GM19455 (cell line): ENCODE measurements around the gene AP2A2.
"Not testable (repeated sequence)": the region's sequence is repeated elsewhere in the genome, so short reads cannot be mapped to it uniquely, and the experiment has no call there.

ENCODE experiments used
- ATAC-seq: cut with Tn5 transposase; IDR thresholded peaks from one replicate; pipeline ENCODE4 v1.9.1; 2021; ENCODE audit not compliant: unreplicated experiment

AP2A2 gene

DNA sequence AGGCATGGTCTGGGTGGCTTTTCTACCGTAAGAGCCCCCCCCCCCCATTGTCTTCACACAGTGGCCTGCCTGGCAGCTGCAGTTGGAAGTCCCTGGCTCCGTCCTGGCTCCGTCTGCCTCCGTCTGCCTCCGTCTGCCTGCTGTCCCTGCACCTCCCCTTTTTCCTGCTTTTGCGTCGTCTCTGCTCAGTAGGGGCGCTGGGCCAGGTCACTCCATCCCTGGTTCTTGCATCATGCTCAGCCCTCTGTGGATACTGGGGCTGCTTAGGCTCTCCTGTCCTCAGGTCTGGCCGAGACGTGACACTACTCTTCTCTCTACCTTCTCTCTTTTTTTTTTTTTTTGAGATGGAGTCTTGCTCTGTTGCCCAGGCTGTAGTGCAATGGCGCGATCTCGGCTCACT, 27.8 kb downstream of the AP2A2 start:
- no peak for ATAC-seq

- ATAC-seq, result no peak
Observed at GRCh38 chr11:954392-955153, 28.9 kb downstream of the AP2A2 start.

GRCh38 chr11:955154-956063, 29.7 kb downstream of the AP2A2 start:
- ATAC-seq, result no peak

DNA sequence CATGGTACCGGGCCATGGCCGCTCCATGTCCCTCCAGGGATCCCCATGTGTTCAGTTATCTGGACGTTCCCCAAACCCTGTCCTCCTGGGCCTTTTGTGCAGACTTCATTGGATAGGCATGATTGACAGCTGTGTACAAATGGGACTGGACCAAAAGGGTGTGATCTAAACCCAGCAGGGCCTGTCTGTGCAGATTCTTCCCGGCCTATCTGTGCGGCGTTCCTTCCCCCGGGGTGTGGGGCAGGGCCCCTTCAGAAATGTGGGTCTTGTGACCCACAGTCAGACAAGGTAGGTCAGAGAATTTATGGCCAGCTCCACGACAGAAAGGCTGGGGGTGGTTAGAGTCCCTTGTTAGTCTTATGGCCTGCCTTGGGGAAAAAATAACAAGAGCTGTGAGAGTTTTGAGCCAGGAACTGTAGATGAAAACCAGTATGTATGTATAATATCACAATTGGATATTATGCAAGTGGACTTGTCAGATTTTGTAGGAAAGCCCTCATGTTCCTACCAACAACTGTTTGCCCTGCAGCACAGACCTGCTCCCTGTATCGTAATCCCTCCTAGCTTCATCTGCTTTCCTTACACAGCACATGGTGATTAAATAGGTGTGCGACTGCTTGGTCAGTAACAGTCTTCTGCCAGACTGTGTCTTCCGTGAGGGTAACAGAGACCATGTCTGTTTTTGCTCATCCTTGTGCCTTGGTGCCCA, 31.7 kb downstream of the AP2A2 start:
- ATAC-seq, result no peak

DNA sequence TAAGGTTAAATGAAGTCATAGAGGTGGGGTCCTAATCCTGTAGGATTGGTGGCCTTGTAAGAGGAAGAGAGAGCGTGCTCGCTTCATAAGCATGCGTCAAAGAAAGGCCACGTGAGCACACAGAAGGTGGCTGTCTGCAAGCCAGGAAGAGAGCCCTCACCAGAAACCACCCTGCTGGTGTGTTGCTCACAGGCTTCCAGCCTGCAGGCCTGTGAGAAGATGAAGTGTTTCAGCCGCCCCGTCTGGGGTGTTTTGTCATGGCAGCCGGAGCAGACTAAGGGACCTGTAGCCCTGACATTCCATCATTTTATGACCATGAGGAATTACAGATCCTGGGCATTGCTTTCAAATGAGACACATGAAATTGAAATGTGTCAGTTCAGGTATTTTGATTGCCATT, 32.4 kb downstream of the AP2A2 start:
- no peak for ATAC-seq

GRCh38 chr11:959027-959426, 33.4 kb downstream of the AP2A2 start:
- no peak for ATAC-seq

GRCh38 chr11:959608-960007, 33.9 kb downstream of the AP2A2 start:
- no peak for ATAC-seq

DNA sequence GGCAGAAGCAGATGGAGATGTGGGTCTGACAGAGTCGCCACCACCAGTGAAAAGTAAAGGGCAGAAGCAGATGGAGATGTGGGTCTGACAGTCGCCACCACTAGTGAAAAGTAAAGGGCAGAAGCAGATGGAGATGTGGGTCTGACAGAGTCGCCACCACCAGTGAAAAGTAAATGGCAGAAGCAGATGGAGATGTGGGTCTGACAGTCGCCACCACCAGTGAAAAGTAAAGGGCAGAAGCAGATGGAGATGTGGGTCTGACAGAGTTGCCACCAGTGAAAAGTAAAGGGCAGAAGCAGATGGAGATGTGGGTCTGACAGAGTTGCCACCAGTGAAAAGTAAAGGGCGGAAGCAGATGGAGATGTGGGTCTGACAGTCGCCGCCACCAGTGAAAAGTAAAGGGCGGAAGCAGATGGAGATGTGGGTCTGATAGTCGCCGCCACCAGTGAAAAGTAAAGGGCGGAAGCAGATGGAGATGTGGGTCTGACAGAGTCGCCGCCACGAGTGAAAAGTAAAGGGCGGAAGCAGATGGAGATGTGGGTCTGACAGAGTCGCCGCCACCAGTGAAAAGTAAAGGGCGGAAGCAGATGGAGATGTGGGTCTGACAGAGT, 35.7 kb downstream of the AP2A2 start:
- ATAC-seq, result not testable (repeated sequence)

DNA sequence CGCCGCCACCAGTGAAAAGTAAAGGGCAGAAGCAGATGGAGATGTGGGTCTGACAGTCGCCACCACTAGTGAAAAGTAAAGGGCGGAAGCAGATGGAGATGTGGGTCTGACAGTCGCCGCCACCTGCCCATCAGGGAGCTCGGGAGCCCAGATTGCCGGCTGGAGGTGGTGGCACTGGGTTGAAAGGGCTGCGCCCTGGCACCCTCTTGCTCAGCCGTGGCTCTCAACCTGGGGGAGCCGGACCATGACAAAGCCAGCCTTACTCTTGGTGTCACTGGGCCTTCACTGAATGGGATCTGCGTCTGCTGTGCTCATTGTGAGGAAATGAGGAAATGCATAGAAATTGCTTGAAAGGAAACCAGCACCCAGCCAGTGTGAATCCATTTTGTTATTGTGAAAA, 36.3 kb downstream of the AP2A2 start:
- no peak for ATAC-seq

GRCh38 chr11:962688-963087, 37.0 kb downstream of the AP2A2 start:
- no peak for ATAC-seq

- ATAC-seq, result no peak
Observed at GRCh38 chr11:963852-964251, 38.2 kb downstream of the AP2A2 start.

DNA sequence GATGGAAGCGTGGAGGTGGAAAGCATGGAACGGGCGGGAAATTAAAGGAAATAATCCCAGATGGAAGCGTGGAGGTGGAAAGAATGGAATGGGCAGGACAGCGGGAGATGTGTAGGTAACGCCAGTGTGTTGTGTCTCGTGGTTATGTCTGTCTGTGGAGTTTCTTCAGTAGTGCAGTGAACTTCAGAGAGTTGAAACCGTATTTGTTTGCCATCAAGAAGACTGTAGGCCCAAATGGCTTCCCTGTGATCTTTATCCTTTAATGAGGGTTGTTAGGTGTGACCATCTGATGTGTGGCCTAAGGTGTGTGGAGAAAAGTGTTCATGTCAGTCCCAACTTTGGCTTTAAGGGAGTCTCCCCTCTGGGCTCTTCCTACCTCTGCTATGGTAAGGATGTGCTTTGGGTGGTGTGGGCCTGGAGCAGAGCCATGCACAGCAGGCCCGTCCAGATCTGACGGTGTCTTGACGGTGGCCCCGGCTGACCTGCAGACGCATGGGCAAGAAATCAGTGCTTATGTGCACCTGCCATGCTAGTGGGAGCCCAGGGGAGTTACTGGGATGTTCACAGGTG, 39.6 kb downstream of the AP2A2 start:
- ATAC-seq, result no peak

DNA sequence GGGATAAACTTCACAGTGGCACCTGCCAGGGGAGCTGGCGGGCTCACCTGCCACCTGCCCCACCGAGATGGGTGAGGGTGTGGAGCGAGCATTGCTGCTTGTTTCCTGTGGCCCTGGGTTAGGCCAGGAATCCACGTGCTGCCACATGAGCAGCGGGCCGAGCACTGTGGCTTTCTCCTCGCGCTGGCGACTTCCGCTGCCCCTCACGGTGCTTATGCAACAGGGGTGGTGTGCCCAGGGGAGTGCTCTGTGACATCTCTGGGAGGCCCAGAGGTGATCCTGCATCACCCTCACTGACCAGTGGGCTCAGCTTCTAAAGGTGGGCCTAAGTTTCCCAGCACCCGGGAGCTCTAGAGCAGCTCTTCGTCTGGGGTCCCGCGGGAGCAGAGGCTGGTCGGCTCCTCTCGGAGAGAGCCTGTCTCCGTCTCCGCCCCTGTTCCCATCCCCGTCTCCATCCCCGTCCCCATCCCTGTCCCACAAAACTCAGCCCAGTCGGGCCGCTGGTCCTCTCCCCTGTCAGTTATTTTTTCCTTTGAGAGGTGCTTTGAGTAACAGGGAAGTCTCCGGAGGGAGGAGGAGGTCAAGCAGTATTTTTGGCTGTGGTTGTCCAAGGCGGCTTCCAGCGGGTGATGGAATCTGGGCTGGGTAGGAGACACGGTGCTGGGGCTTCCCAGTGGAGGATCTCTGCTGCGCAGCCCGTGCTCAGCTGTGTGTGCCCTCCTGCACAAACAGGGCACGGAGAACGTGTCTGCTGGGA, 42.5 kb downstream of the AP2A2 start:
- no peak for ATAC-seq

GRCh38 chr11:968822-969221, 43.2 kb downstream of the AP2A2 start:
- ATAC-seq, result no peak

- no peak for ATAC-seq
Observed at GRCh38 chr11:969651-970205, 44.1 kb downstream of the AP2A2 start.

DNA sequence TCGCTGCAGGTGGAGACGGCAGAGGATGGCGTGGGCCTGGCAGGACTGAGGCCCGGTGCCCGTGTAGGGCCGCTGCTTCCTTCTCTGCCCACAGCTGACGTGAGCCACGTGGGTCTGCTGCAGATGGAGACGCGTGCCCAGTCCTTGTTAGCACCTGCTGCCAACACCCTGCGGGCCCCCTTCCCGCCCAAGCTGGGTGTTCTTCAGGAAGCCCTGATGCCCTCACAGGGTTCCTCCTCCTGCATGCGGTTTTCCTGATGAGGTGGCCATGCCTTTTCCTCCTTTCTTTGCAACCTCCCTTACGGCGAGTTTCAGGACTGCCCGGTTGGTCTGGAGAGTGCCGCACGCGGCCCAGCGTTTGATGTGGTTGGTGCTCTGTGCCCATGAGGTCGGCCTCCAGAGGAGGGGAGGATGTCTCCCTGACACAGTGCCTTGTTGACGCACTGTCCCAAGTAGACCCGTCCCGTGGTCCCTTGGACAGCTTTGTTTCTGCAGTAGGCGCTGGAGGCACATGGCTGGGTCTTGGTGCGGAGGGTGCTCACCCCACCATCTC, 44.7 kb downstream of the AP2A2 start:
- no peak for ATAC-seq

DNA sequence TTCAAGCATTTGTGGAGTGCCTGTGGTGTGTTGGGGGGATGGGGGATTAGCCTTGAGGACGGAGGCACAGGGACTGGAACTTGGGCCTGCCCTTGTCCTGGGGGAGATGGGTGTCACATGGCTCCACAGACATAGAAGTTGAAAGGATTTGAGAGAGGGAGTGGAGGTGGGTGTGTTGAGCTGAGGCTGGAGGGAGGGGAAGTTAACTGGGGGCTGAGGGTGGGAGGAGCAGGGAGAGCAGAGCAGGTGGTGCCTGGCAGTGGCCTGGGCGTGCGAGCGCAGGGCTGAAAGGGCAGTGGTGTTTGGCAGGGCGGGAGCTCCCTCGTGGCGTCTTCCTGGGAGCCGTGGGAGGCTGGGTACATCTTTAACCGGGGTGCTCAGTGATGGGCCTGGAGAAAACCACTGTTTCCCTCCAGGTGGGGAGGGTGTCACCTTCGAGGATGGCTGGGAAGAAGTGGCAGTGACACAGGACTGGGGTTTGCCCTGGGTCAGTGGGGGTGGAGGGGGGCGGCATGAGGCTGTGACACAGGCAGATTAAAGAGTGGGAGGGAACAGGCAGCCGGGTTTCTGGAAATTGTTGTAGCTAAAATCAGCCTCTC, 45.5 kb downstream of the AP2A2 start:
- ATAC-seq, result no peak

GRCh38 chr11:971731-972365, 46.2 kb downstream of the AP2A2 start:
- no peak for ATAC-seq
